PC-3 (cell line): ENCODE data around the gene FAM136A.

Experiments used
- EZH2 ChIP-seq: fragments of 300-600 bp; sonication (generic); IDR thresholded peaks from one replicate; pipeline ENCODE4 v1.6.1; 2017; ENCODE audit warnings: antibody characterized with exemption, mild to moderate bottlenecking, low read length; ENCODE audit not compliant: unreplicated experiment
- EZH2phosphoT487 ChIP-seq: fragments of 300-600 bp; sonication (generic); IDR thresholded peaks from 2 replicates; pipeline ENCODE4 v1.6.1; 2018; ENCODE audit warnings: mild to moderate bottlenecking, antibody characterized with exemption, low read length, borderline replicate concordance
- TF ChIP-seq, protein P1 (sequence below): fragments of 300-600 bp; sonication (generic); conservative IDR thresholded peaks from 2 replicates; pipeline ENCODE4 v1.5.1; 2017; ENCODE audit warnings: antibody characterized with exemption, low read depth, mild to moderate bottlenecking, low read length

DNA sequence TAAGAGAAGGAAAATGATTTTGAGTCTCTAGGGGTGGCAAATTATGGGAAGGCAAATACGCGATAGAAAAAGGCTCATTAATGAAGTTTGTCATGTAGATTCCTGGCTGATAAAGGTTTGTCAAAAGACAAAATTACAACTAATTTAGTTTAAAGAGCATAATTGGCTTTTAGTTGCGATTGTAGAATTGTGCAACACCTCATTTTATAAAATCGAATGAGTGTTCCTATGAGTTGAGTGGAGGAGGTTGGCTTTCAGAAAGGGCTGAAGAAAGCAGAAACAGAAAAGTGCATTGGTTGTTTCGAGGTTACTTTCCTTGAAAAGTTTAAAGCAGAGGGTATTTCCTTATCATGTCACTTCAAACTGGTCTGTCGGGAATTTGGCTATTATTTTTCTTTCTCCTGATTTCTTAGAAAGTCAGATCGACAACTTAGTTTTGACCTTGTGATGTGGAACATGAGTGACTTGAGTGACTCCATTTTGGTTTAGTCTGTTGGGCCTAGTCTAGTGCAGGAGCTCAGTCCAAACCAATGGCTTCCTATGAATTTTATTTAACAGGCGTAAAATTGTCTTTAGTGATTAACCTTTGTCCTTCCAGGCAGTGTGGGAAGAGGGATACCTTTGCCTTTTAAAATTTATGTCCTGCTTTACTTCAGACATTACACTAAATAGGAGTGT lies 46.1 kb downstream of the FAM136A start:
- TF ChIP-seq EZH2, result no peak
- TF ChIP-seq, protein P1, sequence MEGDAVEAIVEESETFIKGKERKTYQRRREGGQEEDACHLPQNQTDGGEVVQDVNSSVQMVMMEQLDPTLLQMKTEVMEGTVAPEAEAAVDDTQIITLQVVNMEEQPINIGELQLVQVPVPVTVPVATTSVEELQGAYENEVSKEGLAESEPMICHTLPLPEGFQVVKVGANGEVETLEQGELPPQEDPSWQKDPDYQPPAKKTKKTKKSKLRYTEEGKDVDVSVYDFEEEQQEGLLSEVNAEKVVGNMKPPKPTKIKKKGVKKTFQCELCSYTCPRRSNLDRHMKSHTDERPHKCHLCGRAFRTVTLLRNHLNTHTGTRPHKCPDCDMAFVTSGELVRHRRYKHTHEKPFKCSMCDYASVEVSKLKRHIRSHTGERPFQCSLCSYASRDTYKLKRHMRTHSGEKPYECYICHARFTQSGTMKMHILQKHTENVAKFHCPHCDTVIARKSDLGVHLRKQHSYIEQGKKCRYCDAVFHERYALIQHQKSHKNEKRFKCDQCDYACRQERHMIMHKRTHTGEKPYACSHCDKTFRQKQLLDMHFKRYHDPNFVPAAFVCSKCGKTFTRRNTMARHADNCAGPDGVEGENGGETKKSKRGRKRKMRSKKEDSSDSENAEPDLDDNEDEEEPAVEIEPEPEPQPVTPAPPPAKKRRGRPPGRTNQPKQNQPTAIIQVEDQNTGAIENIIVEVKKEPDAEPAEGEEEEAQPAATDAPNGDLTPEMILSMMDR, result no peak
- no peak for TF ChIP-seq EZH2phosphoT487
